Gastrocnemius medialis (tissue), 4 donors: ENCODE measurements around the gene H19.

Source experiments
- POLR2A ChIP-seq, 2 donors: fragments of 450-650 bp; IDR thresholded peaks; one replicate each; pipeline ENCODE4 v1.6.1; 2017; ENCODE audit warnings: antibody characterized with exemption in 2 of 2, mild to moderate bottlenecking in 2 of 2, moderate library complexity in 2 of 2
- TF ChIP-seq, protein P1 (sequence below), 5 experiments: fragments of 450-650 bp in 3 of 5; fragments of 200-600 bp in 2 of 5; sonication (generic) in 2 of 5; IDR thresholded peaks in 4 of 5; conservative IDR thresholded peaks in 1 of 5; 1 replicate in 4 of 5; 2 replicates in 1 of 5; pipeline ENCODE4 v1.5.1; 2016 to 2019; ENCODE audit warnings: antibody characterized with exemption in 5 of 5, mild to moderate bottlenecking in 3 of 5, moderate library complexity in 3 of 5

DNA sequence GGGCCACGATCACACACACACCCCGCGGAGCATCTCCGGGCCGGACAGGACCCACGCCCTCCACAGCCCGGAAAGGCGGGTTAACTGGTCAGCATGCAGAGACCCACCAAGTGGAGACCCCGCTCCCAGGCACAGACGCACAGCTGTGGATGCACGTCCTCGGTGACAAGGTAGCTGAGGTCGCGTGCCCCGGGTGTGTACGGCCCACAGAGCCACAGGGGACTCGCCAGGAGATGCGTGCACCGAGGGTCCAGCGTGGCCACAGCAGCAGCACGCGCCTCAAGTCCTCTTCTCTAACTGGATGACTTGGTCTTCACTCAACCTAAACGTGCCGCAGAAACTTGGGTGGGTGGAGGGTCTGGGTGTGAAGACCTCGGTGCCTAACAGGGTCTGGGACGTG, 5.5 kb downstream of the H19 start:
- TF ChIP-seq POLR2A (IDR thresholded peaks at IDR 0.05), result no peak
- TF ChIP-seq, protein P1, sequence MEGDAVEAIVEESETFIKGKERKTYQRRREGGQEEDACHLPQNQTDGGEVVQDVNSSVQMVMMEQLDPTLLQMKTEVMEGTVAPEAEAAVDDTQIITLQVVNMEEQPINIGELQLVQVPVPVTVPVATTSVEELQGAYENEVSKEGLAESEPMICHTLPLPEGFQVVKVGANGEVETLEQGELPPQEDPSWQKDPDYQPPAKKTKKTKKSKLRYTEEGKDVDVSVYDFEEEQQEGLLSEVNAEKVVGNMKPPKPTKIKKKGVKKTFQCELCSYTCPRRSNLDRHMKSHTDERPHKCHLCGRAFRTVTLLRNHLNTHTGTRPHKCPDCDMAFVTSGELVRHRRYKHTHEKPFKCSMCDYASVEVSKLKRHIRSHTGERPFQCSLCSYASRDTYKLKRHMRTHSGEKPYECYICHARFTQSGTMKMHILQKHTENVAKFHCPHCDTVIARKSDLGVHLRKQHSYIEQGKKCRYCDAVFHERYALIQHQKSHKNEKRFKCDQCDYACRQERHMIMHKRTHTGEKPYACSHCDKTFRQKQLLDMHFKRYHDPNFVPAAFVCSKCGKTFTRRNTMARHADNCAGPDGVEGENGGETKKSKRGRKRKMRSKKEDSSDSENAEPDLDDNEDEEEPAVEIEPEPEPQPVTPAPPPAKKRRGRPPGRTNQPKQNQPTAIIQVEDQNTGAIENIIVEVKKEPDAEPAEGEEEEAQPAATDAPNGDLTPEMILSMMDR (IDR thresholded peaks at IDR 0.05 in 4 of 5, conservative IDR thresholded peaks at IDR 0.05 in 1 of 5), result no peak
